Ecto neural progenitor cell (in vitro differentiated cells): Measurements from ENCODE around the gene PDLIM3.
"Not testable (repeated sequence)": the region's sequence is repeated elsewhere in the genome, so short reads cannot be mapped to it uniquely, and the experiment has no call there.

Experiments
- DNase-seq: peaks from one replicate; pipeline ENCODE4 v3.0.0-alpha.2; 2018; ENCODE audit warnings: low spot score

The PDLIM3 gene

GRCh38 chr4:185554365-185555126 lies 19.2 kb upstream of the PDLIM3 start:
- no peak for DNase-seq

- no peak for DNase-seq
Measured at GRCh38 chr4:185552254-185552653, 16.9 kb upstream of the PDLIM3 start.

DNA sequence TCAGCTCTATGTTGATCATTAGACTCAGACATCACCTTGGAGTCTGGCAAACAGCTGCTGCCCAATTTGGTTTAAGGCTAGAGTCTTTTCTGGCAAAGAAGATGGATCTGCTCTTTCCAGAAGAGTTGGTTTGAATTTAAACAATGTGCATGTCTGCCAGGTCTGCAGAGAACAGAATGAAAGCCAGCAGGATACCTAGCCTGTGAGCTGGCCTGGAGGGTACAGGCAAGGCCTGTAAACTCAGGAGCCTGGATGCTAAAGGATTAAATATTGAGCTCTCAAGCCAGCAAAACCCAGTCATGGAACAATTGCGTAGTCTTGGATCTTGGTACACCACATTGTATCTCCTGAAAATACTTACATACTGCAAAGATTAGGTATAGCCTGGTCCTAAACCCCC lies 15.6 kb upstream of the PDLIM3 start:
- DNase-seq = no peak

DNA sequence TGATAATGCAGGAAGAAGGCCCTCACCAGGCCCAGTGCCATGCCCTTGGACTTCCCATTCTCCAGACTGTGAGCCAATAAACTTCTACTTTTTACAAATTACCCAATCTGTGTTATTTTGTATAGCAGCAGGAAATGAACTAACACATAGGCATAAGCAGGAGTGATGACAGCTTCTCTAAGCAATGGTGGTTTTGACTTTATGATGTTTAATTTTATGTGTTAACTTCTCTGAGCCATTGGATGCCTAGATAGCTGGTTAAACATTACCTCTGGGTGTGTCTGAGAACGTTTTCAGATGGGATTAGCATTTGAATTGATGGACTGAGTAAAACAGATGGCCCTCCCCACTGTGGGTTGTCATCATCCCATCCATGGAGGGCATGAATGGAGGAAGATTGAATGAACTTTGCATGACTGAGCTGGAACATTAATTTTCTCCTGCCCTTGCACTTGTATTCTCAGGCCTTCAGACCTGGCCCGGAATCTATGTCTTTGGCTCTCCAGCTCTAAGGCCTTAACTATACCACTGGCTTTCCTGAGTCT lies 13.9 kb upstream of the PDLIM3 start:
- DNase-seq = no peak

DNA sequence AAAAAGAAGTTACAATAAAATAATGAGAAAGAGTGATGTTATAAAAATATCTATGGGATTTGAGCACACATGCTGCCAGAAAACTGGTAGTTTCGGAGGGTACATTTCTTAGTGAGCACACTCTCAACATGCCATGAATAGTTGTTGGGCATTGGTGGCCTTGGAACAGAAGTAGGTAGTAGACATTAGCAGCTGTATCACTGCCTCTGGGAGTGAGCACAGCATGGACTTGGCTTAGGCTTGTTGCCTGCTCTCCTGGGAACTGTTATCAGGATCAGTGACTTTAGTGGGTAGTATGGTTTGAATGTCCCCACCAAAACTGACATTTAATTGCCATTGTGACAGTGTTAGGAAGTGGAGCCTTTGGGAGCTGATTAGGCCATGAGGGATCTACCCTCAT lies 13.3 kb upstream of the PDLIM3 start:
- no peak for DNase-seq

- no peak for DNase-seq
Measured at GRCh38 chr4:185546335-185546734, 11.0 kb upstream of the PDLIM3 start.

DNA sequence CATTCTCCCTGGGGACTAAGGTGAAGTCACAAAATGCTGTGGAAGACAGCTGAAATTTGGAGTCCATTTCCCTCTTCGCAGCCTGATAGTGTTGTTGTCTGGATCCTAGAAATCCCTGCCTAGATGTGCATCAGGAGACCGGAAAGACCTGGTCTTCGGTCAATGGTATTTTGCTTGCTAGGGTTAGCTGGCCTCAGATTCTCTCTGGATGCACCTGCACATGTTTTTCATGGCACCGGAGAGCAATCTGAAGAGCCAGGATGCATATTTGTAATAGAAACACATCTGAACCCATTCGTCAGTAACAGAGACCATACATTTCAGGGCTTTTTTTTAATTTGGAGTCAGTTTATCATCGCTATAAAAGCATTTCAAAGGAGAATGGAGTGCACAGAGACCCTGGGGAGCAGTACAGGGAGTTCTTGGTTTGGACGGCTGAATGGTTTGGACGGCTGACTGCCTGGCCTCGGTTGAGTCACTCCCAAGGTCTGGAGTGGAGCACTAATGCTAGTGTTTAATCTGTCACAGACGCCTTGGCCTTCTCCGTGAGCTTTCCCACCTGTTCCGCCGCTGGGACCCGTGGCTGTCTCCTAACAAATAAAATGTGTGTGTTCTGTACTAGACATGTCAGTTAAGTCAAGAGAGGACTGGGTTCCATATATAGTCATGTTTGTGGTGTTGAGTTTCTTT lies 7.5 kb upstream of the PDLIM3 start:
- DNase-seq = no peak

- no peak for DNase-seq
Measured at GRCh38 chr4:185541251-185541727, 6.0 kb upstream of the PDLIM3 start.

DNA sequence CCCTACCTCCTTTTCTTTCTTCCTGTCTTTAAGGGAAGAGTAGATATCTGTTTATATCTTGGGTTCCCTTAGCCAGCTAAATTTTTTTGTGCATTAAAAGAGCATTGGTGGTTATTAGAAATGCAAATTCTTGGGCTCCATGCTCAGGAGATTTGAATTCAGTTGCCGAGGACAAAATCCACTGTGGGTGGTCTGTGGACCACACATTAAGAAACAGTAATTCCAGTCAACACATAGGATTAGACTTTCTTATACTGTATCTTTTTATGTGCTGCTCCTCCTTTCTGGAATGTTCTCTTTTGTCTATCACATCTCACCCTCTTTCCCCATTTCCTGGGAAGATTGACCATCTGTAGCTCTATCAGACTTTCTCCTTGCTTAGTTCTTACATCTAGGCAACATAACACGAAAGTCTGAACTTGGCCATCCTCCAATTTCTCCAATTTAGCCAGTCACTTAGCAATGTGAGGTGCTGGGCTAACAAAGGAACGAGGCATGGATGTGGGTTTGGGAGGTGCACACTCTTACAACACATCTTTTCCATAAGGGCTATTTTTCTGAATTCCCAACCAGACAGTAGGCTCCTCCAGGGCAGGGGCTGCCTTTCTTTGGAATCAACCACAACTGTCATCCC lies 5.3 kb upstream of the PDLIM3 start:
- DNase-seq = no peak

GRCh38 chr4:185540040-185540439 lies 4.7 kb upstream of the PDLIM3 start:
- DNase-seq = no peak

- no peak for DNase-seq
Measured at GRCh38 chr4:185538806-185539205, 3.5 kb upstream of the PDLIM3 start.

- no peak for DNase-seq
Measured at GRCh38 chr4:185536411-185536709, 1.1 kb upstream of the PDLIM3 start.

- DNase-seq = no peak
Measured at GRCh38 chr4:185535612-185536410, 504 bp upstream of the PDLIM3 start.

DNA sequence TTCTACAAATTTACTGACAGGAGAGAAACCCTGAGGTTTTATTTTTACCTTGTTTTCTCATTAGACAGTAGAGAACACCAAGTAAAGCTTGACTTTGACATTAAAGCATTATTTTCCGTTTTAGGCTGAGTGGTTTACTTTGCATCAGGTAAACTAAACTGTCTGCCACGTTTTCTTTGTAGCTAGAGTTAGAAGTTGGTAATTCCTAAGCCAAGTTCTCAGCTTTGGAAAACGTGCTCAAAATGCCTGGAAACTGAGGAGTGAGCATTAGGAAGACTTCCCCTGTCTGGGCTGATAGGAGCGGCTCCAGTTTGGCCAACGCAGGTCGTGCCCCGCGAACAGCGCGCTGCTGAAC lies 819 bp downstream of the PDLIM3 start:
- no peak for DNase-seq

GRCh38 chr4:185532795-185533324 lies 2.4 kb downstream of the PDLIM3 start:
- DNase-seq = no peak

GRCh38 chr4:185532293-185532692 lies 3.0 kb downstream of the PDLIM3 start:
- no peak for DNase-seq

GRCh38 chr4:185531654-185532053 lies 3.7 kb downstream of the PDLIM3 start:
- DNase-seq = not testable (repeated sequence)

GRCh38 chr4:185529413-185529812 lies 5.9 kb downstream of the PDLIM3 start:
- DNase-seq = no peak

DNA sequence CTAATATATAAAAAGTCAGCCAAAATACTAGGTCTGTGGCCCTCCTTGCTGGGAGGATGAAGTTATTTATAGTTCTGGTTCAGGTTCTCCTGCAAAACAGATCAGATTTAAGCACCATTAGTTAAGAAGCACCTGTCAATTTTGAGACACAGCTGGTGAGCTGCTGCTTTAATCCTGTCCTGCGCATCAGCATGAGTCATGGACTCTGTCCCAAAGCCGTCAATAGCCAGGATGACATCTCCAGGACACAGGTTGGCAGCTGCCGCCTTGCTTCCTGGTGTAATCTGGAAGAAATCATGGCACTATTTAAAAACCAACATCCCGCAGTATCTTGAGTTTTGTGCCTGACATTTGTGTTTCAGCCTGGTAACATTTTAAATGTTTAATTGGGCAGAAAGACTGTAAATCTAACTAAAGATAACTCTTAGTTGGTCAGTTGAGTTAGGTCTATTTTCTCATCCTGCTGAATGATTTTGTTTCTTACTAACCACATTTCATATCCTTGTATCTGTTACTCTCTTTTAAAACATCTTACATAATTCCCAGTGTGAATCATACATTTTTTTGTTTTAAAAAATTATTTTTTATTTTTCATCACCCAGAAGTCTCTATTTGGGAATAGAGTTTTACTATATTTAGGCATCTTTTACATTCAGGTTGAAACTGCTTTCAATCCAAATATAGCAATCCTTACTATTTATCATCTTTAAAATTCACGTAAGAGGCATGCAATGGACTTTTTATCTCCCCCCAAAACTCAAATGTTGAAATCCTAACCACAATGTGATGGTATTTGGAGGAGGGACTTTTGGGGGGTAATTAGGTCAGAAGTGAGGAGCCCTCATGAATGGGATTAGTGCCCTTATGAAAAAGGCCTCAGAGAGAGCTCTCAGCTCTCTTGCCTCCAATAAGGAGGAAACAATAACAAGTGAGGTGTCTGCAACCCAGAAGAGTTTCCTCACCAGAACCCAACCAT lies 10.1 kb downstream of the PDLIM3 start:
- DNase-seq = no peak

DNA sequence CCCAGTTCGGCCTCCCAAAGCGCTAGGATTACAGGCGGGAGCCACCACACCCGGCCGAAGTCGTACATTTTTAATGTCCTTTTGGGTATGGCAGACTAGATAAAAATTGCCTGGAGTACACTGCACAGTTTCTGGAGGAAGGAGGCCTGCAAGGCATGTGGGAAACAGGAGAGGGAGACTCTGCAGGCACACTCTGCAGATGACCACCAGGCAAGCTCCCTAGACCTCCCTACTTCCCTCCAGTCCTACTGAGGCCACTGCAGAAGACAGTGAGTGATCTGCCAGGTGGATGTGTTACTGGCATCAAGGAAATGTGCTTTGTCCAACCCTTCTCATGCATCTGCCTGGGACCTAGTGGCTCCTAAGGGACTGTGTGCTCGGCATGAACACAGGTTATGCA lies 11.4 kb downstream of the PDLIM3 start:
- DNase-seq = no peak

DNA sequence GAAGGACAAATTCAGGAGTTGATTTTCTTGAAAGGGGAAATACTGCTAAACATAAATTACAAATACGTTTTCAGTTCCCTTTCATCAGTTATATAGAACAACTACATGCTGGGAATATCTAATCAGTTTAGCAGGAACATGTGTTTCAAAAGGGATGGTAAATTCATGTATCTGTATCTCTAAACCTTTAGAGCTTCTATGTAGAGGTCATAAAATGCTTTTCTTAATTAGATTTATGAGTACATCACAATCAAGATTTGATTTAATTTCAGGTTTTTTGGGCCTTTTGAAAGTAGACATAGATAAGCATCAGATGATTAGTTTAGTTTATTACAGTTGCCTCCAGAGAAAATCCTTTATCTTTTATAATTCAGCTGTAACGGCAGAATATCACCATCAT lies 12.9 kb downstream of the PDLIM3 start:
- no peak for DNase-seq
